Fibroblast of skin of right biceps (primary cell): ENCODE data around the gene PRG2.

ENCODE experiments used
- DNase-seq: peaks from one replicate; pipeline ENCODE4 v3.0.0-alpha.2; 2013

The PRG2 gene

GRCh38 chr11:57394203-57394965 lies 3.9 kb upstream of the PRG2 start:
- DNase-seq: no peak

- DNase-seq: no peak
Measured at GRCh38 chr11:57392763-57393105, 2.3 kb upstream of the PRG2 start.

GRCh38 chr11:57392066-57392762 lies 1.8 kb upstream of the PRG2 start:
- DNase-seq: no peak

- no peak for DNase-seq
Measured at GRCh38 chr11:57391539-57391938, 1.1 kb upstream of the PRG2 start.

GRCh38 chr11:57391111-57391510 lies 661 bp upstream of the PRG2 start:
- no peak for DNase-seq

GRCh38 chr11:57387289-57388030 lies 3.0 kb downstream of the PRG2 start:
- no peak for DNase-seq

GRCh38 chr11:57386178-57386940 lies 4.1 kb downstream of the PRG2 start:
- DNase-seq: no peak

GRCh38 chr11:57380975-57381374 lies 9.5 kb downstream of the PRG2 start, which contains the start of gene PRG3:
PRG3 (minus strand) TSS chr11:57381150; CDS start chr11:57380708, 442 bp downstream.
- DNase-seq: no peak

GRCh38 chr11:57379732-57380131 lies 10.7 kb downstream of the PRG2 start:
- DNase-seq: peak; percentile 12

GRCh38 chr11:57378186-57378585 lies 12.3 kb downstream of the PRG2 start:
- DNase-seq: no peak

GRCh38 chr11:57377107-57377506 lies 13.3 kb downstream of the PRG2 start:
- no peak for DNase-seq

- DNase-seq: no peak
Measured at GRCh38 chr11:57376095-57377090, 14.1 kb downstream of the PRG2 start.

- DNase-seq: no peak
Measured at GRCh38 chr11:57375490-57375889, 15.0 kb downstream of the PRG2 start.

- DNase-seq: no peak
Measured at GRCh38 chr11:57374966-57375365, 15.5 kb downstream of the PRG2 start.

GRCh38 chr11:57373146-57373545 lies 17.3 kb downstream of the PRG2 start:
- DNase-seq: no peak

GRCh38 chr11:57370941-57371340 lies 19.5 kb downstream of the PRG2 start:
- no peak for DNase-seq

GRCh38 chr11:57370251-57370650 lies 20.2 kb downstream of the PRG2 start:
- no peak for DNase-seq

GRCh38 chr11:57368845-57369232 lies 21.6 kb downstream of the PRG2 start:
- DNase-seq: no peak

GRCh38 chr11:57368106-57368844 lies 22.2 kb downstream of the PRG2 start:
- DNase-seq: no peak

- no peak for DNase-seq
Measured at GRCh38 chr11:57364851-57365660, 25.4 kb downstream of the PRG2 start.
